HepG2 (cell line): Measurements from ENCODE around the gene VAMP5. TPM values are rescaled to one million over a fixed set of nuclear protein-coding genes. Genes with fewer than 3 reads are reported as not detected.

ENCODE experiments used
- ARHGAP35 ChIP-seq: sonication (generic); formaldehyde crosslinking; IDR thresholded peaks from 2 replicates; pipeline ENCODE4 v1.9.0; 2022; ENCODE audit warnings: mild to moderate bottlenecking, inconsistent platforms, moderate library complexity, missing genetic modification reagents, borderline replicate concordance
- ATF1 ChIP-seq: IDR thresholded peaks from 2 replicates; pipeline ENCODE4 v1.6.1; 2016; ENCODE audit warnings: mild to moderate bottlenecking, control low read depth
- CREM ChIP-seq, 2 experiments: sonication (generic) in 1 of 2; formaldehyde crosslinking in 1 of 2; IDR thresholded peaks; 2 replicates each; pipeline versions ENCODE4 v1.4.0 to v1.6.1; 2016 to 2020; ENCODE audit warnings: antibody characterized with exemption in 1 of 2, mild to moderate bottlenecking in 1 of 2, missing genetic modification reagents in 1 of 2
- DMAP1 ChIP-seq: IDR thresholded peaks from 2 replicates; pipeline ENCODE4 v1.6.1; 2016
- ELF3 ChIP-seq: IDR thresholded peaks from 2 replicates; pipeline ENCODE4 v1.6.1; 2016; ENCODE audit warnings: missing genetic modification reagents, missing compliant biosample characterization
- KLF12 ChIP-seq: sonication (generic); formaldehyde crosslinking; IDR thresholded peaks from 2 replicates; pipeline ENCODE4 v1.4.0; 2020; ENCODE audit warnings: missing genetic modification reagents, borderline replicate concordance
- MATR3 ChIP-seq: sonication (generic); formaldehyde crosslinking; IDR thresholded peaks from 2 replicates; pipeline ENCODE4 v1.4.0; 2020; ENCODE audit warnings: missing genetic modification reagents
- PHB2 ChIP-seq: fragments of 450-650 bp; IDR thresholded peaks from 2 replicates; pipeline ENCODE4 v1.6.1; 2018; ENCODE audit not compliant: partially characterized antibody
- POLR2AphosphoS5 ChIP-seq: IDR thresholded peaks from 2 replicates; pipeline ENCODE4 v1.6.1; 2012; ENCODE audit warnings: low read depth, low read length
- ZNF12 ChIP-seq: sonication (generic); formaldehyde crosslinking; IDR thresholded peaks from 2 replicates; pipeline ENCODE4 v1.5.0; 2020; ENCODE audit warnings: missing genetic modification reagents
- ZNF543 ChIP-seq: sonication (generic); formaldehyde crosslinking; IDR thresholded peaks from 2 replicates; pipeline ENCODE4 v1.4.0; 2020; ENCODE audit warnings: mild to moderate bottlenecking, missing genetic modification reagents
- ZNF629 ChIP-seq: sonication (generic); formaldehyde crosslinking; conservative IDR thresholded peaks from 2 replicates; pipeline ENCODE4 v1.5.0; 2020; ENCODE audit warnings: missing genetic modification reagents
- ZSCAN9 ChIP-seq: IDR thresholded peaks from 2 replicates; pipeline ENCODE4 v1.6.1; 2016; ENCODE audit warnings: borderline replicate concordance
- polyA plus RNA-seq, 8 experiments: library from polyadenylated mRNA; depleted of rRNA in 3 of 8; stranded (reverse) in 7 of 8; unstranded in 1 of 8; fragments of >200 nt; fragmentation: Illumina TruSeq in 4 of 8; extraction: Trizol in 4 of 8; gene quantifications; 2 replicates each; pipeline versions ENCODE4 v1.2.1 to v1.2.3, GENCODE V29; 2011 to 2016; ENCODE audit warnings: low read depth in 4 of 8, missing spikeins in 1 of 8, mixed read lengths in 1 of 8; ENCODE audit not compliant: insufficient read depth in 1 of 8
- total RNA-seq, 5 experiments: library from RNA; depleted of rRNA; stranded (reverse); fragments of >200 nt; fragmentation: Illumina TruSeq; extraction: Trizol; gene quantifications; 2 replicates each; pipeline ENCODE4 v1.2.3, GENCODE V29; 2016; ENCODE audit warnings: low read depth in 1 of 5
- TF ChIP-seq, protein P1 (sequence below): sonication (generic); formaldehyde crosslinking; IDR thresholded peaks from 2 replicates; pipeline ENCODE4 v1.5.1; 2020; ENCODE audit warnings: mild to moderate bottlenecking, moderate library complexity, missing genetic modification reagents
- TF ChIP-seq, protein P2 (sequence below): IDR thresholded peaks from 2 replicates; pipeline ENCODE4 v1.6.1; 2016; ENCODE audit warnings: low read depth, borderline replicate concordance
- TF ChIP-seq, protein P3 (sequence below): sonication (generic); formaldehyde crosslinking; IDR thresholded peaks from 2 replicates; pipeline ENCODE4 v1.5.0; 2020; ENCODE audit warnings: mild to moderate bottlenecking, missing genetic modification reagents, borderline replicate concordance
- TF ChIP-seq, protein P4 (sequence below): sonication (generic); formaldehyde crosslinking; IDR thresholded peaks from 2 replicates; pipeline ENCODE4 v1.4.0; 2020; ENCODE audit warnings: missing genetic modification reagents, borderline replicate concordance
- TF ChIP-seq, protein P5 (sequence below): sonication (generic); formaldehyde crosslinking; IDR thresholded peaks from 2 replicates; pipeline ENCODE4 v1.4.0; 2020; ENCODE audit warnings: missing genetic modification reagents
- TF ChIP-seq, protein P6 (sequence below): sonication (generic); formaldehyde crosslinking; IDR thresholded peaks from 2 replicates; pipeline ENCODE4 v1.8.1; 2022; ENCODE audit warnings: mild to moderate bottlenecking, missing genetic modification reagents

VAMP5 gene
- total and polyA plus RNA-seq, 2 of the 13 experiments (the other 11 are each of a cell fraction or from before 2014, with no cell fraction given), result 7.2 to 56.7 TPM

DNA sequence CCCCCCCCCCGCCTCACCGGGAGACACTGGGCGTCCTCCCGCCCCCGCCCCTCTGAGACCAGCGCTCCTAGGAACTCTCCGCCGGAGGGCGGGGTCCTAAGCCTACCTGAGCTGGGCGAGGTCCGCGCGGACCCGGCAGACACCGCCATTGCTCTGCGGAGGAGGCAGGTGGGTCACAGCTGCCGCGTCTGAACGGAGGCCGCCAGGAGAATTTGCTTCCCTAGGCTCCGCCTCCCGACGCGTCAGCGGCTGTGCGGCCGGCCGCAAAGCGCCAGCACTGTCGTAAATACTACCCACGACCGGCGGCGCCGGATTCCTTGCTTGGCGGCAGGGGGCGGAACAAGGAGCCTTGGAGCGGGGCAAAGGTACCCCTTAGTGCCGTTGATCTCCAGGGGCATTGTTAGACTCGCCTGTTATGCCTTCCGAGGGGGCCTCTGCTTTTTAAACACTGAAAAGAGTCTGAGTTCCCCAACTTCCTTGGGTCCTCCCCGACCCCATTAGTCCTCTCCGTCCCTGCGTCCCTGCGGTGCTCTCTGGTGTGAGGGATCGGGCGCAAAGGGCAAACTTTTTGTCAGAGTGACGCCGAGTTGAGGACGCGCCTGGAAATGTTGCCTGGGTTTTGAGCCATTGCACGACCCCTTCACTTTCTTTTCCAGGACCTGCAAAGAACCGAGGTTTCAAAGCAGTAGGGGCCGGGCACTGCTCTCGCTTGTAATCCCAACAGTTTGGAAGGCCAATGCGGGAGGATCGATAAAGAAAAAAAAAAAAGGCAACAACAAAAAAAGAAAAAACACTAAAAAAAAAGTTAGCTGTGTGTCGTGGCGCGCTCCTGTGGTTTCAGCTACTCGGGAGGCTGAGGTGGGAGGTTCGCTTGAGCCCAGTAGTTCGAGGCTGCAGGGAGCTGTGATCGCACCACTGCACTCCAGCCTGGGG, 22.7 kb upstream of the VAMP5 start, which contains the start of gene GGCX (continued):
- TF ChIP-seq, protein P1, sequence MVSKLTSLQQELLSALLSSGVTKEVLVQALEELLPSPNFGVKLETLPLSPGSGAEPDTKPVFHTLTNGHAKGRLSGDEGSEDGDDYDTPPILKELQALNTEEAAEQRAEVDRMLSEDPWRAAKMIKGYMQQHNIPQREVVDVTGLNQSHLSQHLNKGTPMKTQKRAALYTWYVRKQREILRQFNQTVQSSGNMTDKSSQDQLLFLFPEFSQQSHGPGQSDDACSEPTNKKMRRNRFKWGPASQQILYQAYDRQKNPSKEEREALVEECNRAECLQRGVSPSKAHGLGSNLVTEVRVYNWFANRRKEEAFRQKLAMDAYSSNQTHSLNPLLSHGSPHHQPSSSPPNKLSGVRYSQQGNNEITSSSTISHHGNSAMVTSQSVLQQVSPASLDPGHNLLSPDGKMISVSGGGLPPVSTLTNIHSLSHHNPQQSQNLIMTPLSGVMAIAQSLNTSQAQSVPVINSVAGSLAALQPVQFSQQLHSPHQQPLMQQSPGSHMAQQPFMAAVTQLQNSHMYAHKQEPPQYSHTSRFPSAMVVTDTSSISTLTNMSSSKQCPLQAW (CRISPR knock-in tag), result peak; percentile 91
- peak; percentile 75 for TF ChIP-seq ZSCAN9
- TF ChIP-seq ZNF629 (CRISPR knock-in tag), result peak; percentile 18; the same call in 1 of the 2 replicates
- TF ChIP-seq MATR3 (CRISPR knock-in tag), result no peak
- no peak for TF ChIP-seq PHB2
- 0 out of 2 replicates have a peak, but pooled peaks have one; percentile 39 for TF ChIP-seq KLF12
- TF ChIP-seq ATF1, result peak; percentile 89
- TF ChIP-seq, protein P2, sequence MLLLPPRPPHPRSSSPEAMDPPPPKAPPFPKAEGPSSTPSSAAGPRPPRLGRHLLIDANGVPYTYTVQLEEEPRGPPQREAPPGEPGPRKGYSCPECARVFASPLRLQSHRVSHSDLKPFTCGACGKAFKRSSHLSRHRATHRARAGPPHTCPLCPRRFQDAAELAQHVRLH, result peak; percentile 85; the same call in 1 of the 2 replicates
- peak; percentile 82; the same call in 1 of the 2 replicates for TF ChIP-seq ZNF543
- TF ChIP-seq DMAP1, result peak; percentile 90
- TF ChIP-seq, protein P3, sequence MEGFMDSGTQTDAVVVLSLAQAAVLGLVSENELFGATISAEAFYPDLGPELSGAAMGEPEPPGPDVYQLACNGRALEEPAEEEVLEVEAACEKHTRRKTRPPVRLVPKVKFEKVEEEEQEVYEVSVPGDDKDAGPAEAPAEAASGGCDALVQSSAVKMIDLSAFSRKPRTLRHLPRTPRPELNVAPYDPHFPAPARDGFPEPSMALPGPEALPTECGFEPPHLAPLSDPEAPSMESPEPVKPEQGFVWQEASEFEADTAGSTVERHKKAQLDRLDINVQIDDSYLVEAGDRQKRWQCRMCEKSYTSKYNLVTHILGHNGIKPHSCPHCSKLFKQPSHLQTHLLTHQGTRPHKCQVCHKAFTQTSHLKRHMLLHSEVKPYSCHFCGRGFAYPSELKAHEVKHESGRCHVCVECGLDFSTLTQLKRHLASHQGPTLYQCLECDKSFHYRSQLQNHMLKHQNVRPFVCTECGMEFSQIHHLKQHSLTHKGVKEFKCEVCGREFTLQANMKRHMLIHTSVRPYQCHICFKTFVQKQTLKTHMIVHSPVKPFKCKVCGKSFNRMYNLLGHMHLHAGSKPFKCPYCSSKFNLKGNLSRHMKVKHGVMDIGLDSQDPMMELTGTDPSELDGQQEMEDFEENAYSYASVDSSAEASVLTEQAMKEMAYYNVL (CRISPR knock-in tag), result peak; percentile 82; the same call in 1 of the 2 replicates
- TF ChIP-seq, protein P4, sequence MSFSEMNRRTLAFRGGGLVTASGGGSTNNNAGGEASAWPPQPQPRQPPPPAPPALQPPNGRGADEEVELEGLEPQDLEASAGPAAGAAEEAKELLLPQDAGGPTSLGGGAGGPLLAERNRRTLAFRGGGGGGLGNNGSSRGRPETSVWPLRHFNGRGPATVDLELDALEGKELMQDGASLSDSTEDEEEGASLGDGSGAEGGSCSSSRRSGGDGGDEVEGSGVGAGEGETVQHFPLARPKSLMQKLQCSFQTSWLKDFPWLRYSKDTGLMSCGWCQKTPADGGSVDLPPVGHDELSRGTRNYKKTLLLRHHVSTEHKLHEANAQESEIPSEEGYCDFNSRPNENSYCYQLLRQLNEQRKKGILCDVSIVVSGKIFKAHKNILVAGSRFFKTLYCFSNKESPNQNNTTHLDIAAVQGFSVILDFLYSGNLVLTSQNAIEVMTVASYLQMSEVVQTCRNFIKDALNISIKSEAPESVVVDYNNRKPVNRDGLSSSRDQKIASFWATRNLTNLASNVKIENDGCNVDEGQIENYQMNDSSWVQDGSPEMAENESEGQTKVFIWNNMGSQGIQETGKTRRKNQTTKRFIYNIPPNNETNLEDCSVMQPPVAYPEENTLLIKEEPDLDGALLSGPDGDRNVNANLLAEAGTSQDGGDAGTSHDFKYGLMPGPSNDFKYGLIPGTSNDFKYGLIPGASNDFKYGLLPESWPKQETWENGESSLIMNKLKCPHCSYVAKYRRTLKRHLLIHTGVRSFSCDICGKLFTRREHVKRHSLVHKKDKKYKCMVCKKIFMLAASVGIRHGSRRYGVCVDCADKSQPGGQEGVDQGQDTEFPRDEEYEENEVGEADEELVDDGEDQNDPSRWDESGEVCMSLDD, result no peak
- TF ChIP-seq, protein P5, sequence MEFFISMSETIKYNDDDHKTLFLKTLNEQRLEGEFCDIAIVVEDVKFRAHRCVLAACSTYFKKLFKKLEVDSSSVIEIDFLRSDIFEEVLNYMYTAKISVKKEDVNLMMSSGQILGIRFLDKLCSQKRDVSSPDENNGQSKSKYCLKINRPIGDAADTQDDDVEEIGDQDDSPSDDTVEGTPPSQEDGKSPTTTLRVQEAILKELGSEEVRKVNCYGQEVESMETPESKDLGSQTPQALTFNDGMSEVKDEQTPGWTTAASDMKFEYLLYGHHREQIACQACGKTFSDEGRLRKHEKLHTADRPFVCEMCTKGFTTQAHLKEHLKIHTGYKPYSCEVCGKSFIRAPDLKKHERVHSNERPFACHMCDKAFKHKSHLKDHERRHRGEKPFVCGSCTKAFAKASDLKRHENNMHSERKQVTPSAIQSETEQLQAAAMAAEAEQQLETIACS (CRISPR knock-in tag), result no peak; the same call in 1 of the 2 replicates
- peak; percentile 72; the same call in 1 of the 2 replicates for TF ChIP-seq ELF3
- TF ChIP-seq CREM (IDR thresholded peaks at IDR 0.05), result peak; percentile 94
- 0 out of 2 replicates have a peak, but pooled peaks have one; percentile 25 for TF ChIP-seq CREM (CRISPR knock-in tag; IDR thresholded peaks at IDR 0.05)
- TF ChIP-seq POLR2AphosphoS5, result peak; percentile 99
- peak; percentile 52; the same call in 1 of the 2 replicates for TF ChIP-seq ZNF12 (CRISPR knock-in tag)
- TF ChIP-seq ARHGAP35, result 0 out of 2 replicates have a peak, but pooled peaks have one; percentile 76
- TF ChIP-seq, protein P6, sequence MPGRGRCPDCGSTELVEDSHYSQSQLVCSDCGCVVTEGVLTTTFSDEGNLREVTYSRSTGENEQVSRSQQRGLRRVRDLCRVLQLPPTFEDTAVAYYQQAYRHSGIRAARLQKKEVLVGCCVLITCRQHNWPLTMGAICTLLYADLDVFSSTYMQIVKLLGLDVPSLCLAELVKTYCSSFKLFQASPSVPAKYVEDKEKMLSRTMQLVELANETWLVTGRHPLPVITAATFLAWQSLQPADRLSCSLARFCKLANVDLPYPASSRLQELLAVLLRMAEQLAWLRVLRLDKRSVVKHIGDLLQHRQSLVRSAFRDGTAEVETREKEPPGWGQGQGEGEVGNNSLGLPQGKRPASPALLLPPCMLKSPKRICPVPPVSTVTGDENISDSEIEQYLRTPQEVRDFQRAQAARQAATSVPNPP (CRISPR knock-in tag), result 0 out of 2 replicates have a peak, but pooled peaks have one; percentile 28
